GM19035 (cell line): ENCODE data around the gene SLC9A3.

Experiments
- ATAC-seq: cut with Tn5 transposase; IDR thresholded peaks from one replicate; pipeline ENCODE4 v1.9.1; 2021; ENCODE audit not compliant: unreplicated experiment

The SLC9A3 gene

DNA sequence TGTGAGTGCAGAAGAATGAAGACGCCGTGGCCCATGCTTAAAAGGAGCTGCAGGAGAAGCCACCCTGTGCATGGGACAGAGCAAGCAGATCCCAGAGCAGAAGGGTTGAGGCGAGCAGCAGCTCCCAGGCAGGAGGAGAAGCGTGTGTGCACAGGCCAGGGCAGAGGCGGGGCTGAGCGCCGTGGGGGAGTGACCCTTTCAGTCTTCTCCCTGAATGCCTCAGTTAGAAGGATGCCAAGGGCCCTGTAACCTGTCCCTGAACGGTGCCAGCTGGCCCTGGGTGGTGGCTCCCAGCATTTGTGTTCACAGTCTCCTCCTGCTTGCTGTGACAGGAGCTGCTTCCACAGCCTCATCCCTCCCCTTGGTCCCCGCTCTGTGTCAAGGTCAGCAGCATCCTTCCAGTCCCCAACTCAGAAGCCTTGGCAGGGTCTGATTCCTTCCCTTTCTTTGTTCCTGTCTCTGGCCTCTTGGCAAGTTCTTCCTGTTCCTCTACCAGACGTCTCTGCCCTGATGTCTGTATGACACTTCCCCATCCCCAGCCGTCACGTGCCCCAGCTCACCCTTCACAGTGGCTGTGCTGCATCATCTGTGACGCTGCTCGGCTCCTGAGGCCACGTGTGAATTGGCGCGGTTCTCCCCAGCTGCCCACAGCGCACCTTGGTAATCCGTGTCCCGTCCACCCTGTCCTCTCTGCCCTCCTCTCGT, 76.0 kb downstream of the SLC9A3 start:
- no peak for ATAC-seq

DNA sequence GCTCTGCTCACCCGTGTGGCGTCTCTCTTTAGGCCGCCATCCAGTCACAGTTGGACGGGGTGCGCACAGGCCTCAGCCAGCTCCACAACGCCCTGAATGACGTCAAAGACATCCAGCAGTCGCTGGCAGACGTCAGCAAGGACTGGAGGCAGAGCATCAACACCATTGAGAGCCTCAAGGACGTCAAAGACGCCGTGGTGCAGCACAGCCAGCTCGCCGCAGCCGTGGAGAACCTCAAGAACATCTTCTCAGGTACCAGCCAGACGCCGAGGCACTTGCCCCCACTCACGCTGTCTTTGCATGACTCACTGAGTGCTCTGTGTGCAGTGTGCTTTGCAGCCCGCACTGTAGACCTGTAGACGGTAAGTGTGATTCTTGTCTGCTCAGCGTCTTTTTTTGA, 76.7 kb downstream of the SLC9A3 start:
- no peak for ATAC-seq

DNA sequence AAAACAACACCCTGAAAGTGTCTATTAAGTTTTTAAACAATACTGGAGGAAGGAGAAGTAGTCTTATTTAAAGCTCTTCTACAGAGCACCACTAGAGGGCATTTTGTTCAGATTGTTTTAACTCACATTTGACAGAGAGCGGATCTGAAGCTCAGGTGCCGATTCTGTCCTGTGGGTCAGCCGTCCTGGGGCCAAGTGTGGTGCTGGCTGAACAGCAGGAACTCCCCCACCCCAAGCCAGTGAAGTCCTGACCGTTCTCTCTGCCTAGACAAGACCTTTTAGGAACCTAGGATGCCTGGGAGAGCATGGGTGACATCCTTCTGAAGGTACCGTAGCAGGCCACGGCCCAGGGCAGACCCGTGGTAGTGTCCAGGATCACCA, 77.4 kb downstream of the SLC9A3 start:
- no peak for ATAC-seq

DNA sequence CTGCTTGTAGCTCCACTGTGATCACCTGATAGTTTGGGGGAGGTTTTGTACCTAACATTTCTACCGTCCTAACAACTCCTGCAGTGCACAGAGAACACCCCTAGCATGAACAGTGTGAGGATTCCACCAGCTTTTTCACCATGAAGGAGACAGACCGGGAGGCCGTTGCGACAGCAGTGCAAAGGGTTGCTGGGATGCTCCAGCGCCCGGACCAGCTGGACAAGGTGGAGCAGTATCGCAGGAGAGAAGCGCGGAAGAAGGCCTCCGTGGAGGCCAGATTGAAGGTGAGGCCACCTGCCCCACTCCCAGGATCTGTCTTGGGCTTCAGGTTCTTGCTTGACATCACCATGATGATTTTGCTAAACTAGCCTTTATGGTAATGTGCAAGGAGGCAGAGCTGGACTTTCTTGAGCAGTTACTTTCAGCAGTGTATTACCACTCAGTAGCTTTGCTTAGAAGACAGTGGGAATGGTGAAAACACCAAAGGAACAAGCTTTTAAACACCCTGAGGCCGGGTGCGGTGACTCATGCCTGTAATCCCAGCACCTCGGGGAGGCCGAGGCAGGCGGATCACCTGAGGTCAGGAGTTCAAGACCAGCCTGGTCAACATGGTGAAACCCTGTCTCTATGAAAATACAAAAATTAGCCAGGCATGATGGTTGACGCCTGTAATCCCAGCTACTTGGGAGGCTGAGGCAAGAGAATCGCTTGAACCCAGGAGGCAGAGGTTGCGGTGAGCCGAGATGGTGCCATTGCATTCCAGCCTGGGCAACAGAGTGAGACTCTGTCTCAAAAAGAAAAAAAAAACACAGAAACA, 78.0 kb downstream of the SLC9A3 start:
- no peak for ATAC-seq

DNA sequence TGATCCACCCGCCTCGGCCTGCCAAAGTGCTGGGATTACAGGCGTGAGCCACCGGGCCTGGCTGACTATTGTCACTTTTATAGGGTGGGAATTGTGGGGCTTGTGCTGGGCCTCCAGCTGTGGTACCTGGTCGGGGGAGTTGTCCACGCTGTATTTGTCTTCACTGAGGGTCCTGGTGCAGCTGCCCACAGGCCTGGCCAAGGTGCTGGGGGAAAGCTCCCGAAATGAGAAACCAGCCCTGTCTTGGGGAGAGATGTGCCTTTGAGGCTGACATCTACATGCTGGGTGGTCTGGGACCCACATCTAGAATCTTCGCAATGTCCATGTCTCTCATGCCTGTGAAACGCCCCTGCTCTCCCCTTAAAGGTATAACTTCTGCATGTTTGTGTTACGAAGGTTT, 78.7 kb downstream of the SLC9A3 start:
- ATAC-seq, result no peak

DNA sequence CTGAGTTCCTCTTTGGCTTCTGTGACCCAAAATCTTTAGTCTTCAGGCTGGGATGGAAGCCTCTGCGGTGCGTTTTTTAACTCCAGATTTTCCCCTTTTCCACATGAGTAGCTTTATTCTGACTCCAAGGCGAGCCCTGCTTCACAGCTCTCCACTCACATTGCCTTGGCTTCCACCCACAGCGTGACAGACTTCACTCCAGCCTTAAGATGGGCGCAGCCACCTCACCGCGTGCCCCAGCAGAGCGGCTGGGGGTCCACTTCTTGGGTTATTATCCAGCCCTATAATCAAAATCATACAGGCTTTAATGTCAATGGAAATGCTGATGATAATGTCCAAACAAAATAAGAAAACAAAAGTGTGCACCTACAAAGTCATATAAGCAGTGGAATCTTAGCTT, 80.0 kb downstream of the SLC9A3 start:
- no peak for ATAC-seq

DNA sequence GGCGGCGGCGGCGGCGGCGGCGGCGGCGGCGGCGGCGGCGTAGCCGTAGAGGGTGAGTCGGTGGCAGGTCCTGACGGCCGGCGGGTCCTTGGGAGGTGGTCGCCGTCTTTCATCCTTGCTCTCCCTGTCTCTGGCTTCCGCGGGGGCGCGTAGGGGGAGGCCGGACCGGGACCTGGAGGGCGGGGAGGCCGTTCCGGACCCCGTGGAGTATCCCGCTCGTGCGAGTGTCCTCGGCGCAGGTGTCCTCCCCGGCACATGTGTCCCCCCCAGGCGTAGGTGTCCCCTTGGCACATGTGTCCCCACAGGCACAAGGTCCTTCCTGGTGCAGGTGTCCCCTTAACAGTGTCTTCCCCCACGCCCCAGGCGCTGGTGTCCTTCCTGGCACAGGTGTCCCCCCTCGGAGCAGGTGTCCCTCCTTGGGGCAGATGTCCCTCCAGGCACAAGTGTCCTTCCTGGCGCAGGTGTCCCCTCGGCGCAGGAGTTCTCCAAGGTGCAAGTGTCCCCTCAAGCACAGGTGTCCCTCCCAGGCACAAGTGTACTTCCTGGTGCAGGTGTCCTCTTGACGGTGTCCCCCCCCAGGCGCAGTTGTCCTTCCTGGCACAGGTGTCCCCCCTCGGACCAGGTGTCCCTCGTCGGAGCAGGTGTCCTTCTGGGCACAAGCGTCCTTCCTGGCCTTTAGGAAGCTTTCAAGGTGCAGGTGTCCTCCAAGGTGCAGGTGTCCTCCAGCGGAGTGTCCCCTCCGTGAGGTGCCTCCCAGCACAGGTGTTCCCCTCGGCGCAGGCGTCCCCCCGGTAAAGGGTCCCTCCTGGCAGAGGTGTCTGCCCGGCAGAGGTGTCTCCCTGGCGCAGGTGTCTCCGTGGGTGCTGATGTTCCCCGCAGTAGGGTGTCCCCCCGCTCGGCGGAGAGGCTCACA, 80.8 kb downstream of the SLC9A3 start:
- ATAC-seq, result peak; percentile 24

DNA sequence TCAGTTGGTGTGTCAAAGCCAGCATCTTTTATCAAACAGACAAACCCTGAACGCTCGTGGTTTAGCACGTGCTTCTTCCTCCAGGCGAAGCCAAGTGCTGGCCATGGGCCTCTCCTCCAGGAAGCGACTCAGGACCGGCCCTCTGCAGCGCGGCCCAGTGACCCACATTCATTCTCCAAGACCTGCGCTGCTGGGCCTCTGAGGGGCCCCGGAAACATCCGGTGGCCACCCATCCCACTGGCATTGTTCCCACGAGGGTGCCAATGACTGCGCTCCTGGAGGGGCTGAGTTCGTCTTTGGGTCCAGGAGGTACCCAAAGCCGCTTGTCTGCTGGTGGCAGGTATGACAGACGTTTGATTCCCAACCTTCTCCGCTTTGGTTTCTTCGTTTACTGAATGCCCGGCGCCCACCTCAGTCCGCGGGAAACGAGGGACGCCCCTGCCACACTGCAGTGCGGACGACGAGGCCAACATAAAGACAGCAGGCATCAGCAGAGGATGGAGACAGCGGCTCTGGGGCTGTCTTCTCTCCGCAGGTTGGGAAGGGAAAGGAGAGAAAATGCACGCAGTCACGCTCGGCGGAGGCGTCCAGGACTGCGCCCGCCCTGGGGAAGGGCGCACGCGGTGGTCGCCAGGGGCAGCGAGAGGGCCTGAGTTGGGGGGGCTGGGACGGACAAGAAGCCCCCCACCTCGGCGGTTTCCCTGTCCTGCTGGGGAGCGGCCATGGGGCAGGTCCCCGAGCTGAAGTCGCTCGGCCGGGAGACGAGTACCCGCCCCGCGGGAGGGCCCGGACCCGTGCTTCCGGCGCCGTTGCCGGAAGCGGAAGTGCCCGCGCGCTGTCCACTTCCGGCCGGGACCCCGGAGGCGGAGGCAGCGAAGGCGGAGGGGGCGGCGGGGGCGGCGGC, 81.7 kb downstream of the SLC9A3 start, which contains the start of gene EXOC3:
TSS of gene EXOC3 (plus strand) at position 842 of the 904 bp plus-strand sequence. CDS start 3,030 bp downstream, outside the sequence.
- peak; percentile 83 for ATAC-seq

DNA sequence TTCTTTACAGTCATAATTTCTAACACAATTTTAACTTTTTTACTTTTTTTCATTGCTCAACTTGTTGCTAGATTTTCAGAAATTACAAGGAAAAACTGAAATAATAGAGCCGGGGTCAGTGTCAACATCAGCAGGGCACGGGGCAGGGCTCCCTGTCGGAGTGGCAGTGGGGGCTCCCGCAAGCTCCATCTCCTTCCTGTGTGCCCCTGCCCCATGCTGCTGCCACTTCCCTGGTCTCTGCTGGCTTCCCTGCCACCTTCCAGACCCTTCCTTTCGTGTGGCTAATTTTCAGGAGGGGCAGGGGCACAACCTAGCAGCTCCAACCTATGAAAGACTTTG, 82.3 kb downstream of the SLC9A3 start:
- ATAC-seq, result no peak

DNA sequence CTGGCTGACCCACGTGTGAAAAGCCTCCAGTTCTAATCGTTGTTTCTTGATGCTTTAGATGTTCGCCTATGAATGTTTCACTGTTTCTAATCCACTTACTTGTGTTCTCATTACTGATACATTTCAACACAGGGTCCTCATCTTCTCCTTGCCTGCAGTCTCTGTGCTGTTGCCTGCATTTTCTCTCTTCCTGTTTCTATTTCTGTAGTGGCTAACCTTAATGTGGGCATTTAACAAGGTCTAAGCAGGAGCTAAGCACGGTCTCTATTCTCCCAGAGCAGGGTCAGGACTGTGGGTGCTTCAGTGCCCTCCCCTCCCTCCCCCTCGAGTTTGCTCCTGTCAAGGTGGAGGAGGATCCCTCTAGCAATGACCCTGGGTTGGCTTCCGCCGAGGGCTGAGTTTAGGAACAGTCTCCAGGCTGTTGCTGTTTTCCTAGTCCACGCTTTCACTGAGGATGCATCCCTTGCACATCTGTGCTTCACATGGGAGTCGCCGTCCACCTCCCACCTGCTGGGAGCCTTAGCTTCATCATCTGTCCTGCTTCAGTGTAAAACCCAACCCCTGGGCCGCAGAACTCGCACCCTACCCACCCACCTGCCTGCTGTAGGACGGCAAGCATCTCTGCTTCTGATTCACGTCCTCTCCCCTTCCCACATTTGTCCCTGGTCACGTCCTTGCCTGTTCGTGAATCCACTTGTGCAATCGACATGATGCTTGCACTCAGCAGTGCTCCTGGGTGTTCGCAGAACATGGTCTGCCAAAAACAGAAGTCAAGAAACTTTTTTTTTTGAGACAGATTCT, 83.6 kb downstream of the SLC9A3 start:
- no peak for ATAC-seq

DNA sequence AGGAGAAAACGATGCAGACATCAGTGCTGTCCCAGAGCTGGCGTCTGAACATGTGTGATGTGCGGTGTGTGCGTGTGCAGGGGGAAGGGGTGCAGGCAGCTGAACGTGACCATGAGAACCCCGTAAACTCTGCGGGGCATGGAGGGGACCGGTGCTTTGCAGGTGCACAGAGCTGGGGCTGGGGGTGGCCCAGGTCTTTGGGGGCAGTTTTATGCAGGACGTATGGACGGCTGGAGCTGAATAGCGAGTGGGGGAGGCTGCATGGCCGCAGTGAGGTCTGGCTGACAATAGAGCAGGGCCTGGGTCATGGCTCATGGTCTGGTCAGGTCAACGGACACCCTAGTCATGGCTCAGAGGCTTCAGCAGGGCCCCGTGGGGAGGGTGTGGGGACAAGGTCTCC, 84.6 kb downstream of the SLC9A3 start:
- no peak for ATAC-seq

DNA sequence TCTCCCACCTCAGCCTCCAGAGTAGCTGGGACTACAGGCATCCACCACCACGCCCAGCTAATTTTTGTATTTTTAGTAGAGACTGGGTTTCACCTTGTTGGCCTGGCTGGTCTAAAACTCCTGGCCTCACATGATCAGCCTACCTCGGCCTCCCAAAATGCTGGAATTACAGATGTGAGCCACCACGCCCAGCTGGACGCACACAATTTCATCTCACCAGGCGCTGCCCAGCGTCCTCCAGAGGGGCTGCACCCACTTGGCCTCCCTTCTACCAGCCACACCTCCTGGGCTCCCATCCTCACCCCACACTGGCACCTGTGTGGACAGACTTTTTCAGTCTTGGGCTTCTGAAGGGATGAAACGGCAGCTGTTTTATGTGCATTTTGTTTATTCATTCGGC, 85.1 kb downstream of the SLC9A3 start:
- no peak for ATAC-seq

DNA sequence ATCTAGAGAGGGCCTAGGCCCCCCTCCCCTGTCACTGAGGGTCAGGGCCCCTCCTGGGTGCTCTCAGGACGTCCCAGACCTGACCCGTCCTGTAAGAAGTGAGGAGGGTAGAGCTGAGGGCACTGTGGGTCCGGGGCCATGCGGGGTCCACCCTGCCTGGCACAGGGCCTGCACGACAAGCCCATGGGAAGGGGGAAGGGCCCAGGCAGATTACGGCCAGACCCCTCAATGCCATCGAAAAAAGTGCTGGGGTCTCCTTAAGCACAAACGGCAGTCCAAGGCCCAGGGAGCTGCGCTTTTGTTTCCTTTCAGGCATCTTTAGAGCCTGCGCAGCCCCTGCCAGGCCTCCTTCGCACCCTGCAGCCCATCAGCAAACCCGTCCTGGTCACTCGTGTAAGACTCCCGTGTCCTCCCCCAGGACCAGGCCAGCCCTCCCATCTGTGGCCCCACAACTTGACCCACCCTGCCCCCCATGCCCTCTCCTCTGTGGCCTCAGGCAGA, 85.7 kb downstream of the SLC9A3 start:
- no peak for ATAC-seq

DNA sequence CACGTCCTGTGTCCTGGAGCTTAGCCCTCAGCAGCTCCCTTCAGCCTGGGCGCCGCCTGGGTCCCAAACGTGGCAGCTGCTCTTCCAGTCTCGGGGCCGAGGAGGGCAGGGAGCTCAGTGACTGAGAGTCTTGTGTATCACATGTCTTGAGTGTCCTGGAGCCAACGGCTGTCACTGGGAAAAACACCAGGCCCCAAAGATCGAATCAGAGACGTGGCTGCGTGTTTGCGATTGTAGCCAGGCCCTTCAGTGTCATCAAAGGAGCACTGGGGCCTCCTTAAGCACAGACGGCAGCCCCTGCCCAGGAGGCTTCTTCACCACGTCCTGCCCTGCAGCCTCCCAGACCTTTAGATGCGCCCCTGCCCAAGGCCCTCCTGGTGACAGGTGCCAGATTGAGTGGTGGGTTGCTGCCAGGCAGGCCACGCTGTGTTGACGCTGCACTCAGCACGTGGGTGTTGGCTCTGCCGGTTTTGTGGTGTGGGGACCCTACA, 86.9 kb downstream of the SLC9A3 start:
- no peak for ATAC-seq

DNA sequence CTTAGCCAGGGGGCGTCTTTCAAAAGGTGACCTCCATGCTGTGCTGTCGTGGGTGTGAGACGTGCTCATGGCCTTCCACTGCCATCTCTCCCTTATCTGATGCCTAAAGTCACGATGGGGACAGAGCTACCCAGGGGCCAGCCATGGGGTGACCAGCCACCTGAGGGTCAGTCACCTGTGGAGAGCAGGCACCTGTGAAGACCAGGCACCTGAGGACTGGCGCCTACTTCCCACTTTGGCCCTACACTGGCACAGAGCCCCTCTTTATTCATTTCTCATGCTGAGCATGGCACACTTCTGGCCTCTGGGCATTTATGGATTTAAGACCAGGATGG, 87.6 kb downstream of the SLC9A3 start:
- no peak for ATAC-seq

DNA sequence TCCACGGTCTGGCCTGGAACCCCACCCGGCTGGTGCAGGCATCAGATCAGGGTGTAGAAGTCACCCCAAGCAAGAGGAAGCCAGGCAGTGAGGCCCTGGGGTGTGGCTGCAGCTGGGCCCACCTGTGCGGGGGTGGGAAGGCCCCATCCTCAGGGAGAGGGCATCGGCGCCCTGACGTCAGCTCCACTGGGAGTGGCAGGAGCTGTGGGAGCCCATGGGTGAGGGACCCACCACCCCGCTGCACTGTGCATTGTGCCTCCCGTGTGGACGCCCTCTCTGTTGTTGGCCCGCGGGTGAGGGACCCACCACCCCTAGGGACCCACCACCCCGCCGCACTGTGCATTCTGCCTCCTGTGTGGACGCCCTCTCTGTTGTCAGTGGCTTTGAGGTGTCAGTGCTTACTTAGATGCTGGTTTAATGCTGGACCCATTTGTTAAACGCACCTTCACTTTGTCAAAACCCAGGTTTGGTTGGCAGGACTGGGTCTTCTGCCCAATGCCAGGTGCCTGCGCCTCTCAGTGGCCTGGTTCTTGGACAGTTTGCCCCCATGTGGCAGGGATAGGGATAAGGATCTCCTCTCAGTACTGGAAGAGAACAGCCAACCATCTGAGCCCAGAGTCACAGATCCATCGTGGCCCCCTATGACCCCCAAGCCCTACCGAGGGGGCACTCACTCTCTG, 88.1 kb downstream of the SLC9A3 start:
- ATAC-seq, result no peak

DNA sequence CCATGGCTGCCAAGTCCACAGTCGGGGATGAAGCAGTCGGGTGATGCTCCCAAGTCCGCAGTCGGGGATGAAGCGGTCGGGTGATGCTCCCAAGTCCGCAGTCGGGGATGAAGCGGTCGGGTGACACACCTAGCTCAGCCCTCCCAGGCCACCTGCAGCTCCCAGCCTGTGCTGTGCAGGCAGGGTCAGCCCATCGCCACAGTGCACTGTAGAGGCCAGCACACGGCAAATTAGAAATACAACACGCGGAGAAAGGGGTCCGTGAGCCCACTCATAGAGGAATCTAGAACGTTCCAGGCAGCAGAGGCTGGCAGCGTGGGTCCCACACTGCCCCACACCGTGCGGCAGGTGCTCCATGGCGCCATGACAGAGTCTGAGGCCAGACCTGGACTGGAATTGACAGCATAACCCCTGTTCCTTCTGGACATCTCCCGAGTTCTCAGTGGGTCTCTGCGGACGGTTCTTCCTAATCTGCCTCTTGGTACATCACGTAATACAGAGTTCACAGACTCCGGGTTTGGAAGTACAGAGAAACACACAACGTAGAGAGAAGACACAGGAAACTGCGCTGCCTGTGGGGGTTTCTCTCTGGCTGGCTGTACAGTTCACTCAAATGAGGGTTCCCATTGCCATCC, 89.0 kb downstream of the SLC9A3 start:
- no peak for ATAC-seq

DNA sequence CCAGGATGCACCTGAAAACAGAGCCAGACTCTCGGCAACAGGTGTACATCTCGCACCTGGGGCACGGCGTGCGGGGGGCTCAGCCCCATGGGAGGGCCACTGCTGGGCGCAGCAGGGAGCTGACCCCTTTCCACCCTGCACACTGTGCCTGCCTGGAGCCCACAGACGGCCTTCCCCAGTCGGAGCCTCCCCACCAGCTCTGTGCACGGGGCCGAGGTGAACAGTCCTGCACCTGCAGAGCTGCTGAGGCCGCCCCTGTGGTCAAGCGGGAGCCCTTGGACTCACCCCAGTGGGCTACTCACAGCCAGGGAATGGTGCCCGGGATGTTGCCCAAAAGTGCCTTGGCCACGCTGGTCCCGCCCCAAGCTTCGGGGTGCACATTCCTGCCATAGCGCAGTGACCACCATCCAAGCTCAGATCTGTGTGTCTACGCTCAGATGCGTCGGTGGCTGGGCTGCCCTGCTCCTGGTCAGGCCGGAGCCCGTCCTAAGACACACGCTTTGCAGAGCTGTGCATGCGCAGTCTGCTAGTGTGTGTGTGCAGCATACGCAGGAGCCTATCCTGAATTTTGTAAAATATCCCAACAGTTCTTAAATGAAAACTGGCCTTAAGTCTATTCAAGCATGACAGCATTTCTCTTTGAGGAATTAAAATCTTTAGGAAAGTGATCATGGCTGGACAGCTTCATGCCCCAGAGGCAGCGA, 89.7 kb downstream of the SLC9A3 start:
- ATAC-seq, result no peak
